H9 (cell line): ENCODE data around the gene AQP5. TPM values are rescaled to one million over a fixed set of nuclear protein-coding genes. Genes with fewer than 3 reads are reported as not detected.

ENCODE experiments used
- DNase-seq: peaks from one replicate; pipeline ENCODE4 v3.0.0-alpha.2; 2017
- H2AFZ ChIP-seq: one replicate; pipeline ENCODE4 v1.6.1; 2013; ENCODE audit warnings: mild to moderate bottlenecking, low read length, control low read depth, moderate library complexity
- H2AK5ac ChIP-seq: 2 replicates; pipeline ENCODE4 v1.6.1; 2013; ENCODE audit warnings: low read length, control low read depth, mixed read lengths; ENCODE audit not compliant: insufficient read length
- H2BK120ac ChIP-seq: one replicate; pipeline ENCODE4 v1.6.1; 2013; ENCODE audit warnings: low read depth, mild to moderate bottlenecking, low read length, control low read depth, inconsistent platforms; ENCODE audit not compliant: poor library complexity, severe bottlenecking
- H2BK12ac ChIP-seq: 2 replicates; pipeline ENCODE4 v1.6.1; 2013; ENCODE audit warnings: low read length, control low read depth, mixed read lengths, low read depth; ENCODE audit not compliant: insufficient read length
- H2BK15ac ChIP-seq: 2 replicates; pipeline ENCODE4 v1.6.1; 2013; ENCODE audit warnings: low read depth, low read length, control low read depth
- H2BK20ac ChIP-seq: one replicate; pipeline ENCODE4 v1.6.1; 2013; ENCODE audit warnings: low read depth, mild to moderate bottlenecking, low read length, control low read depth, inconsistent platforms; ENCODE audit not compliant: poor library complexity, severe bottlenecking
- H2BK5ac ChIP-seq: 2 replicates; pipeline ENCODE4 v1.6.1; 2013; ENCODE audit warnings: low read length, control low read depth, mixed read lengths; ENCODE audit not compliant: insufficient read length
- H3K14ac ChIP-seq: 2 replicates; pipeline ENCODE4 v1.6.1; 2013; ENCODE audit warnings: low read length, control low read depth; ENCODE audit not compliant: insufficient read depth
- H3K18ac ChIP-seq: 2 replicates; pipeline ENCODE4 v1.6.1; 2013; ENCODE audit warnings: low read depth, mild to moderate bottlenecking, mixed read lengths, low read length, control low read depth; ENCODE audit not compliant: insufficient read length
- H3K23ac ChIP-seq: 2 replicates; pipeline ENCODE4 v1.6.1; 2013; ENCODE audit warnings: low read length, control low read depth, mixed read lengths, low read depth; ENCODE audit not compliant: insufficient read length
- H3K23me2 ChIP-seq: 2 replicates; pipeline ENCODE4 v1.6.1; 2013; ENCODE audit warnings: low read depth, mild to moderate bottlenecking, mixed read lengths, low read length, control low read depth; ENCODE audit not compliant: insufficient read length, poor library complexity, severe bottlenecking
- H3K27ac ChIP-seq: 2 replicates; pipeline ENCODE4 v1.5.1; 2013; ENCODE audit warnings: low read length, control low read depth, mixed read lengths, low read depth; ENCODE audit not compliant: insufficient read length
- H3K27me3 ChIP-seq: 2 replicates; pipeline ENCODE4 v1.6.1; 2013; ENCODE audit warnings: low read length, control low read depth, inconsistent platforms; ENCODE audit not compliant: insufficient read depth
- H3K4ac ChIP-seq: 2 replicates; pipeline ENCODE4 v1.6.1; 2013; ENCODE audit warnings: low read depth, mild to moderate bottlenecking, control low read depth, inconsistent platforms, low read length, moderate library complexity
- H3K4me1 ChIP-seq: 2 replicates; pipeline ENCODE4 v1.6.1; 2013; ENCODE audit warnings: low read length, control low read depth, inconsistent platforms; ENCODE audit not compliant: insufficient read depth
- H3K4me2 ChIP-seq: 2 replicates; pipeline ENCODE4 v1.6.1; 2013; ENCODE audit warnings: low read length, control low read depth, mixed read lengths; ENCODE audit not compliant: insufficient read length, insufficient read depth
- H3K56ac ChIP-seq: 2 replicates; pipeline ENCODE4 v1.6.1; 2013; ENCODE audit warnings: low read depth, mild to moderate bottlenecking, mixed read lengths, low read length, control low read depth; ENCODE audit not compliant: insufficient read length
- H3K79me1 ChIP-seq: 2 replicates; pipeline ENCODE4 v1.6.1; 2013; ENCODE audit warnings: low read depth, mild to moderate bottlenecking, moderate library complexity, low read length, control low read depth, inconsistent platforms; ENCODE audit not compliant: insufficient read depth, poor library complexity, severe bottlenecking
- H3K79me2 ChIP-seq: 2 replicates; pipeline ENCODE4 v1.6.1; 2013; ENCODE audit warnings: low read length, control low read depth, inconsistent platforms; ENCODE audit not compliant: insufficient read depth
- H3K9ac ChIP-seq: 2 replicates; pipeline ENCODE4 v1.6.1; 2013; ENCODE audit warnings: low read length, control low read depth, mixed read lengths; ENCODE audit not compliant: insufficient read length; ENCODE audit errors: extremely low read depth
- H3K9me3 ChIP-seq: one replicate; pipeline ENCODE4 v1.6.1; 2013; ENCODE audit warnings: low read depth, low read length, inconsistent platforms; ENCODE audit not compliant: control insufficient read depth
- H3T11ph ChIP-seq: one replicate; pipeline ENCODE4 v1.6.1; 2013; ENCODE audit warnings: mild to moderate bottlenecking, low read length, control low read depth, inconsistent platforms
- H4K20me1 ChIP-seq: one replicate; pipeline ENCODE4 v1.6.1; 2013; ENCODE audit not compliant: control insufficient read depth, insufficient read length, insufficient read depth
- H4K5ac ChIP-seq: 2 replicates; pipeline ENCODE4 v1.6.1; 2013; ENCODE audit warnings: low read depth, mild to moderate bottlenecking, mixed read lengths, low read length, control low read depth; ENCODE audit not compliant: insufficient read length
- H4K8ac ChIP-seq: replicated peaks from 2 replicates; pipeline ENCODE4 v1.6.1; 2013; ENCODE audit warnings: low read length, control low read depth, mixed read lengths, low read depth; ENCODE audit not compliant: insufficient read length
- H4K91ac ChIP-seq: 2 replicates; pipeline ENCODE4 v1.6.1; 2013; ENCODE audit warnings: low read depth, mild to moderate bottlenecking, moderate library complexity, mixed read lengths, low read length, control low read depth; ENCODE audit not compliant: insufficient read length
- H3K27ac Mint-ChIP-seq, 3 experiments: 2 replicates in 2 of 3; 3 replicates in 1 of 3; pipeline ENCODE4 v1.8.0; 2020 to 2021; ENCODE audit warnings: mixed read lengths in 3 of 3, mild to moderate bottlenecking in 1 of 3, moderate library complexity in 1 of 3
- H3K27me3 Mint-ChIP-seq: 2 replicates; pipeline ENCODE4 v1.8.0; 2021; ENCODE audit warnings: low read depth, mild to moderate bottlenecking, moderate library complexity, mixed read lengths
- H3K36me3 Mint-ChIP-seq, 3 experiments: 2 replicates in 2 of 3; 3 replicates in 1 of 3; pipeline ENCODE4 v1.8.0; 2020 to 2021; ENCODE audit warnings: low read depth in 3 of 3, mixed read lengths in 3 of 3; ENCODE audit not compliant: insufficient read depth in 1 of 3
- H3K4me1 Mint-ChIP-seq, 2 experiments: 2 replicates each; pipeline ENCODE4 v1.8.0; 2020; ENCODE audit warnings: mixed read lengths in 2 of 2
- H3K4me3 Mint-ChIP-seq, 2 experiments: 2 replicates in 1 of 2; 3 replicates in 1 of 2; pipeline ENCODE4 v1.8.0; 2020 to 2021; ENCODE audit warnings: mild to moderate bottlenecking in 2 of 2, mixed read lengths in 2 of 2, moderate library complexity in 1 of 2
- H3K9me3 Mint-ChIP-seq, 2 experiments: 2 replicates in 1 of 2; 3 replicates in 1 of 2; pipeline ENCODE4 v1.8.0; 2020; ENCODE audit warnings: mild to moderate bottlenecking in 2 of 2, mixed read lengths in 2 of 2, moderate library complexity in 1 of 2
- CTCF ChIP-seq: fragments of 200-600 bp; sonication (generic); conservative IDR thresholded peaks from 3 replicates; pipeline ENCODE4 v1.8.0; 2021; ENCODE audit warnings: antibody characterized with exemption, mild to moderate bottlenecking
- WGBS: extraction: QIAGEN DNeasy Blood & Tissue Kit; methylation state at CpG from one replicate; pipeline ENCODE4 v1.1.7; 2013; ENCODE audit warnings: missing lambda C conversion rate, low lambda C conversion rate, mixed read lengths; ENCODE audit not compliant: insufficient read length; ENCODE audit errors: extremely low coverage; 5-methylcytosine and 5-hydroxymethylcytosine counted together
- total RNA-seq: library from RNA; stranded (reverse); gene quantifications from 2 replicates; pipeline ENCODE4 v1.2.1, GENCODE V29; 2021

Gene AQP5
- total RNA-seq, 1 experiment from 2014 or later: 2.8 TPM

- no peaks in the 10 kb centered on the region for H3K9me3 Mint-ChIP-seq
- H4K91ac ChIP-seq: no peak overlapping the region
- no peak overlapping the region for H3K9ac ChIP-seq
- H3K18ac ChIP-seq: no peak overlapping the region
- H3K27me3 Mint-ChIP-seq: peaks cover 3% of the 10 kb centered on the region; the same call in 1 of the 2 replicates
- no peak overlapping the region for H2BK12ac ChIP-seq
- H3K79me2 ChIP-seq: no peaks in the 10 kb centered on the region
- no peaks in the 10 kb centered on the region for H3K79me1 ChIP-seq
- no peak overlapping the region for H3T11ph ChIP-seq
- H2BK5ac ChIP-seq: no peak overlapping the region
- H3K4me1 Mint-ChIP-seq: peaks cover 24 to 39% of the 10 kb centered on the region in 2 experiments
- no peak overlapping the region for H2BK120ac ChIP-seq
- H2BK20ac ChIP-seq: no peak overlapping the region
- no peak overlapping the region for H3K23ac ChIP-seq
- WGBS: no CpG with 5 or more reads among the region's 4 CpGs
- no peak overlapping the region; a peak in 1 of 7 replicates for H3K27ac Mint-ChIP-seq
- H3K14ac ChIP-seq: no peak overlapping the region
- no peak overlapping the region for H2AFZ ChIP-seq
- TF ChIP-seq CTCF: no peak
- no peak overlapping the region for H3K4ac ChIP-seq
- no peaks in the 10 kb centered on the region for H4K20me1 ChIP-seq
- no peak overlapping the region for H2AK5ac ChIP-seq
- no peak overlapping the region for H2BK15ac ChIP-seq
- no peaks in the 10 kb centered on the region for H3K36me3 Mint-ChIP-seq
- no peak overlapping the region for H4K5ac ChIP-seq
- no peak overlapping the region for H3K4me2 ChIP-seq
- H4K8ac ChIP-seq: no peak overlapping the region
- no peak overlapping the region for H3K4me3 Mint-ChIP-seq
- no peaks in the 10 kb centered on the region for H3K27me3 ChIP-seq
- H3K27ac ChIP-seq: no peak overlapping the region
- DNase-seq: no peak
- H3K4me1 ChIP-seq: no peaks in the 10 kb centered on the region
- H3K9me3 ChIP-seq: no peaks in the 10 kb centered on the region
- H3K56ac ChIP-seq: no peak overlapping the region
- no peaks in the 10 kb centered on the region for H3K23me2 ChIP-seq
These were observed 16.5 kb downstream of the AQP5 start for GRCh38 chr12:49978125-49978524.
